Lower lobe of right lung (tissue), 2 donors: ENCODE measurements around the gene TMEM59L. TPM values are rescaled to one million over a fixed set of nuclear protein-coding genes. Genes with fewer than 3 reads are reported as not detected.

ENCODE experiments used
- ATAC-seq, 2 donors: fragments of 200-7000 bp; cut with Tn5 transposase; one replicate each; pipeline ENCODE4 v1.9.1; 2020 to 2022; ENCODE audit warnings: mild to moderate bottlenecking in 2 of 2, moderate library complexity in 2 of 2
- DNase-seq: peaks from one replicate; pipeline ENCODE4 v3.0.0-alpha.2; 2020
- H3K27ac ChIP-seq: fragments of 200-600 bp; one replicate; pipeline ENCODE4 v1.8.0; 2022
- H3K27me3 ChIP-seq: fragments of 200-600 bp; one replicate; pipeline ENCODE4 v1.8.0; 2022; ENCODE audit warnings: low read depth
- H3K36me3 ChIP-seq: fragments of 200-600 bp; one replicate; pipeline ENCODE4 v1.8.0; 2022; ENCODE audit warnings: mild to moderate bottlenecking
- H3K4me1 ChIP-seq: fragments of 200-600 bp; one replicate; pipeline ENCODE4 v1.8.0; 2022
- H3K4me3 ChIP-seq: fragments of 200-600 bp; one replicate; pipeline ENCODE4 v1.8.0; 2022; ENCODE audit warnings: mild to moderate bottlenecking
- H3K9me3 ChIP-seq: fragments of 200-600 bp; one replicate; pipeline ENCODE4 v1.8.0; 2022
- CTCF ChIP-seq: fragments of 200-600 bp; IDR thresholded peaks from one replicate; pipeline ENCODE4 v1.8.0; 2022; ENCODE audit warnings: antibody characterized with exemption, mild to moderate bottlenecking
- intact Hi-C: fragments of 100-400 bp; cut with DNase I; formaldehyde crosslinking; loops from one replicate; pipeline ENCODE4 v1.11.0; 2022
- total RNA-seq: library from RNA; stranded (reverse); fragmentation: NEBNext Ultra II Directional; extraction: Animal tissue kit (Norgen Biotek cat#: 25700); gene quantifications from one replicate; pipeline ENCODE4 v1.2.1, GENCODE V29; 2021
- donor health status: DM: no; HTN: yes; CAD: no; lungs with severe emphysema.

The TMEM59L gene
- total RNA-seq, 1 donor from 2014 or later = 1.1 TPM

GRCh38 chr19:18620902-18621301 is 8.2 kb downstream of the TMEM59L start:
- H3K27ac ChIP-seq = no peak overlapping the region
- DNase-seq (no peak), ATAC-seq (no peak)
- intact Hi-C loops = no loop called here
- no peak for TF ChIP-seq CTCF
- no peaks in the 10 kb centered on the region for H3K4me1 ChIP-seq
- peaks cover 9% of the 10 kb centered on the region for H3K27me3 ChIP-seq
- no peaks in the 10 kb centered on the region for H3K36me3 ChIP-seq
- no peaks in the 10 kb centered on the region for H3K9me3 ChIP-seq
- H3K4me3 ChIP-seq = no peak overlapping the region

GRCh38 chr19:18626906-18627305 is 14.2 kb downstream of the TMEM59L start:
- Histone ChIP-seq H3K9me3 (no peaks in the 10 kb centered on the region), H3K4me1 (no peaks in the 10 kb centered on the region), H3K27ac (no peak overlapping the region), H3K4me3 (no peak overlapping the region), H3K27me3 (no peaks in the 10 kb centered on the region), H3K36me3 (no peaks in the 10 kb centered on the region)
- no peak for DNase-seq
- intact Hi-C loops = no loop called here
- no peak for ATAC-seq
- no peak for TF ChIP-seq CTCF

GRCh38 chr19:18629166-18630088 is 16.8 kb downstream of the TMEM59L start:
- H3K9me3 ChIP-seq = no peaks in the 10 kb centered on the region
- no peak overlapping the region for H3K27ac ChIP-seq
- intact Hi-C loops = no loop called here
- ATAC-seq (peak; percentile 31 to 76), DNase-seq (no peak)
- H3K4me3 ChIP-seq = no peak overlapping the region
- no peaks in the 10 kb centered on the region for H3K36me3 ChIP-seq
- no peaks in the 10 kb centered on the region for H3K4me1 ChIP-seq
- no peak for TF ChIP-seq CTCF
- no peaks in the 10 kb centered on the region for H3K27me3 ChIP-seq

GRCh38 chr19:18633321-18633720 is 20.7 kb downstream of the TMEM59L start:
- DNase-seq (no peak), ATAC-seq (no peak)
- no peak overlapping the region for H3K27ac ChIP-seq
- H3K27me3 ChIP-seq = no peaks in the 10 kb centered on the region
- H3K4me1 ChIP-seq = peaks cover 19% of the 10 kb centered on the region
- H3K4me3 ChIP-seq = no peak overlapping the region
- intact Hi-C loops = no loop called here
- no peaks in the 10 kb centered on the region for H3K36me3 ChIP-seq
- TF ChIP-seq CTCF = no peak
- no peaks in the 10 kb centered on the region for H3K9me3 ChIP-seq

- no peaks in the 10 kb centered on the region for H3K27me3 ChIP-seq
- DNase-seq = no peak
- no peak overlapping the region for H3K4me3 ChIP-seq
- H3K36me3 ChIP-seq = no peaks in the 10 kb centered on the region
- intact Hi-C loops = no loop called here
- no peaks in the 10 kb centered on the region for H3K9me3 ChIP-seq
- no peak for TF ChIP-seq CTCF
- H3K27ac ChIP-seq = no peak overlapping the region
- peaks cover 20% of the 10 kb centered on the region for H3K4me1 ChIP-seq
- no peak for ATAC-seq
Observed at GRCh38 chr19:18634612-18635297, 22.1 kb downstream of the TMEM59L start.
